HEK293T (cell line): ENCODE data around the gene PDE8A.
"Not testable (repeated sequence)": the region's sequence is repeated elsewhere in the genome, so short reads cannot be mapped to it uniquely, and the experiment has no call there.

Experiments used
- CTCF ChIA-PET: fragments of 350-600 bp; formaldehyde crosslinking; extraction: SDS; loops from one replicate; lab custom pipeline; 2021; ENCODE audit warnings: antibody characterized with exemption, inconsistent platforms; lab: Yijun Ruan, JAX
- POLR2A ChIA-PET: fragments of 350-600 bp; formaldehyde crosslinking; extraction: SDS; loops from one replicate; lab custom pipeline; 2020; ENCODE audit warnings: antibody characterized with exemption, inconsistent platforms; lab: Yijun Ruan, JAX
- DNase-seq: peaks from one replicate; pipeline ENCODE4 v3.0.0; 2012; ENCODE audit warnings: mixed read lengths; ENCODE audit errors: extremely low spot score
- ARNT ChIP-seq: fragments of 450-650 bp; IDR thresholded peaks from 2 replicates; pipeline ENCODE4 v1.6.1; 2017; ENCODE audit warnings: mild to moderate bottlenecking
- BHLHE40 ChIP-seq: fragments of 450-650 bp; IDR thresholded peaks from 2 replicates; pipeline ENCODE4 v1.6.1; 2016; ENCODE audit warnings: mild to moderate bottlenecking, moderate library complexity, borderline replicate concordance
- CTBP1 ChIP-seq: fragments of 450-650 bp; IDR thresholded peaks from 2 replicates; pipeline ENCODE4 v1.6.1; 2016; ENCODE audit warnings: borderline replicate concordance
- ELF4 ChIP-seq: fragments of 450-650 bp; IDR thresholded peaks from 2 replicates; pipeline ENCODE4 v1.6.1; 2017; ENCODE audit warnings: antibody characterized with exemption
- FOXA1 ChIP-seq: fragments of 450-650 bp; IDR thresholded peaks from 2 replicates; pipeline ENCODE4 v1.6.1; 2016; ENCODE audit warnings: mild to moderate bottlenecking
- FOXK2 ChIP-seq: fragments of 450-650 bp; IDR thresholded peaks from 2 replicates; pipeline ENCODE4 v1.6.1; 2016; ENCODE audit warnings: mild to moderate bottlenecking
- FOXM1 ChIP-seq: fragments of 450-650 bp; IDR thresholded peaks from 2 replicates; pipeline ENCODE4 v1.6.1; 2017; ENCODE audit warnings: mild to moderate bottlenecking, borderline replicate concordance
- HDGF ChIP-seq: fragments of 450-650 bp; IDR thresholded peaks from 2 replicates; pipeline ENCODE4 v1.6.1; 2017; ENCODE audit warnings: antibody characterized with exemption, borderline replicate concordance
- L3MBTL2 ChIP-seq: fragments of 450-650 bp; conservative IDR thresholded peaks from 2 replicates; pipeline ENCODE4 v1.6.1; 2016; ENCODE audit warnings: mild to moderate bottlenecking
- LEF1 ChIP-seq: fragments of 450-650 bp; IDR thresholded peaks from 2 replicates; pipeline ENCODE4 v1.6.1; 2017; ENCODE audit warnings: mild to moderate bottlenecking, borderline replicate concordance
- NFRKB ChIP-seq: fragments of 450-650 bp; IDR thresholded peaks from 2 replicates; pipeline ENCODE4 v1.6.1; 2016; ENCODE audit warnings: mild to moderate bottlenecking, moderate library complexity
- PKNOX1 ChIP-seq: fragments of 450-650 bp; IDR thresholded peaks from 2 replicates; pipeline ENCODE4 v1.6.1; 2016
- SP1 ChIP-seq: fragments of 450-650 bp; IDR thresholded peaks from 2 replicates; pipeline ENCODE4 v1.6.1; 2017
- SUZ12 ChIP-seq: fragments of 450-650 bp; IDR thresholded peaks from 2 replicates; pipeline ENCODE4 v1.6.1; 2016; ENCODE audit warnings: mild to moderate bottlenecking
- TARDBP ChIP-seq: fragments of 450-650 bp; IDR thresholded peaks from 2 replicates; pipeline ENCODE4 v1.6.1; 2016
- ZNF384 ChIP-seq: fragments of 450-650 bp; IDR thresholded peaks from 2 replicates; pipeline ENCODE4 v1.6.1; 2016

The PDE8A gene

GRCh38 chr15:84991014-84991712 lies 9.5 kb downstream of the PDE8A start:
- DNase-seq: no peak
- ChIA-PET CTCF (no interaction called here), POLR2A (interaction anchor here (1.5 kb wide), 1 partner anchor 12 kb away, joined by 4 read pairs; no protein-coding TSS in a partner anchor)
- no peak for TF ChIP-seq PKNOX1
- no peak for TF ChIP-seq L3MBTL2
- no peak for TF ChIP-seq ARNT
- no peak for TF ChIP-seq FOXM1
- TF ChIP-seq SP1: no peak
- no peak for TF ChIP-seq FOXK2
- TF ChIP-seq ZNF384: no peak
- no peak for TF ChIP-seq NFRKB
- no peak for TF ChIP-seq CTBP1
- TF ChIP-seq SUZ12: no peak
- no peak for TF ChIP-seq FOXA1
- no peak for TF ChIP-seq TARDBP
- no peak for TF ChIP-seq BHLHE40
- no peak for TF ChIP-seq ELF4
- TF ChIP-seq HDGF: no peak
- TF ChIP-seq LEF1: no peak

GRCh38 chr15:84992157-84992944 lies 10.7 kb downstream of the PDE8A start:
- ChIA-PET CTCF (interaction anchor here (0.7 to 1.5 kb wide), 3 partner anchors 10 to 124 kb away, joined by 3 to 5 read pairs (median 4); no protein-coding TSS in a partner anchor), POLR2A (interaction anchor here (1.1 to 1.5 kb wide), 2 partner anchors 11 kb away, joined by 4 to 5 read pairs; no protein-coding TSS in a partner anchor)
- no peak for DNase-seq
- TF ChIP-seq TARDBP (no peak), FOXM1 (no peak), SUZ12 (no peak), HDGF (no peak), FOXA1 (no peak), L3MBTL2 (no peak), SP1 (no peak), ELF4 (no peak)

DNA sequence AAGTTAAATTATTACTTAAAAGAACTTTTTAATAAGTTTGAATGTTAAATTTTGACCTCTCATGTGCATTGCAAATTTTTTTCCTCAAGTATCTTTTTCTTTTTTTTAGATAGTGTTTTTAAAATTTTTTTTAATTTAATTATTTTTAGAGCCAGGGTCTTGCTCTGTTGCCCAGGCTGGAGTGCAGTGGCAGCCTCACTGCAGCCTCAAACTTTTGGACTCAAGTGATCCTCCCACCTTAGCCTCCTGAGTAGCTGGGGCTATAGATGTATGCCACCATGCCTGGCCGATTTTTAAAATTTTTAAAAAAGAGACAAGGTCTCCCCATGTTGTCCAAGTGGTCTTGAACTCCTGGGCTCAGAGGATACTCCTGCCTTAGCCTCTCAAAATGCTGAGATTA lies 14.4 kb downstream of the PDE8A start:
- ChIA-PET CTCF (no interaction called here), POLR2A (no interaction called here)
- no peak for TF ChIP-seq NFRKB
- TF ChIP-seq ELF4: no peak
- no peak for TF ChIP-seq L3MBTL2
- no peak for TF ChIP-seq TARDBP
- TF ChIP-seq FOXA1: no peak
- no peak for TF ChIP-seq CTBP1
- no peak for TF ChIP-seq BHLHE40
- no peak for TF ChIP-seq FOXK2
- TF ChIP-seq ZNF384: no peak
- no peak for TF ChIP-seq FOXM1
- TF ChIP-seq HDGF: no peak
- TF ChIP-seq PKNOX1: no peak
- no peak for TF ChIP-seq ARNT
- no peak for TF ChIP-seq LEF1
- DNase-seq: no peak

- CTCF ChIA-PET, DNase-seq, POLR2A ChIA-PET: not testable (repeated sequence)
- 0 out of 2 replicates have a peak, but pooled peaks have one; percentile 7 for TF ChIP-seq ZNF384
Measured at GRCh38 chr15:84996714-84997113, 15.1 kb downstream of the PDE8A start.

- DNase-seq, CTCF ChIA-PET, POLR2A ChIA-PET: not testable (repeated sequence)
Measured at GRCh38 chr15:84997214-84997613, 15.6 kb downstream of the PDE8A start.

DNA sequence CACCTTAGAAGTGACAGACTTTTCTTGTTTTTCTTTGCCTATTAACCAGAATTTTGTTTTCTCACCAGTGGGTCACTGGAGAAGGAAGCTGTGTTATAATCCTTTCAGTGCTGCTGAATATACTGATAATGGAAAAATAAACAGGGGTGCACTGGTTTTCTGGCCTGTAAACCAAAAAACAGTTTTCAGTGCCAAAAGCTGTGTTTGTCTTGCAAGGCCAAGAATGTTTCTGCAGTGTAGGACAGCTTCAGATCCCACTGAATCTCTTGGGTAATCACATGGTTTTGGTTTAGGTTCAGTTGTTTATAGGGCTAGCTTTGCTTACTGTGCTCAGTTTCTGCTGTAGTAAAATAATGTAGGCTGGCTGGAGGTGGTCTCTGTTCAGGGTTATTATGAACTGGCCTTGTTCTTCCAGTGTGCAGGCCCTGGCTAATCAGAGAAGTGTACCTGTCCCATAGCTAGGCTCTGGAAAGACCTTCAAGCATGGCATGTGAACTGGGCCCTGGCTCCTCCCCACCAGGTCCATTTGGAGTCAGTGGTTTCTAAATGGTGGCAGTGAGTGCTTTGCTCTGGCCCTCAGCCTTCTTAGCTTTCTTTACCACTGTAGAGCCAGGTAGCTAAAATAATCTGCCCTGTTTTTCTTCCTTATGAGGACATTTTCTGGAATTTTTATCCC lies 18.7 kb downstream of the PDE8A start:
- ChIA-PET CTCF (no interaction called here), POLR2A (no interaction called here)
- no peak for TF ChIP-seq FOXA1
- no peak for TF ChIP-seq ZNF384

GRCh38 chr15:85000937-85001336 lies 19.3 kb downstream of the PDE8A start:
- TF ChIP-seq PKNOX1: no peak
- no peak for TF ChIP-seq L3MBTL2
- TF ChIP-seq FOXA1: no peak
- ChIA-PET CTCF (no interaction called here), POLR2A (no interaction called here)
- no peak for DNase-seq

More for the DNA sequence above, 18.7 kb downstream of the PDE8A start:
- DNase-seq: no peak
